Hindlimb muscle (tissue), 1 donor: ENCODE results near the gene GRAP. TPM values are rescaled to one million over a fixed set of nuclear protein-coding genes. Genes with fewer than 3 reads are reported as not detected.
"Not testable (repeated sequence)": the region's sequence is repeated elsewhere in the genome, so short reads cannot be mapped to it uniquely, and the experiment has no call there.

Experiments
- DNase-seq: peaks from one replicate; pipeline ENCODE4 v3.0.0-alpha.2; 2013
- polyA plus RNA-seq: library from polyadenylated mRNA; unstranded; fragments of 120-200 nt; gene quantifications from one replicate; pipeline ENCODE4 v1.2.1, GENCODE V29; 2013; ENCODE audit not compliant: insufficient read length

The GRAP gene
- polyA plus RNA-seq = 3.2 TPM

GRCh38 chr17:19046782-19047375 lies at the start of gene GRAP:
Gene GRAP, minus strand, starts transcription at chr17:19046957. Its CDS starts 31 bp downstream, at chr17:19046926.
- not testable (repeated sequence) for DNase-seq

GRCh38 chr17:19093684-19094438 lies 47.1 kb upstream of the GRAP start:
- DNase-seq = not testable (repeated sequence)

- DNase-seq = not testable (repeated sequence)
Measured at GRCh38 chr17:19092737-19093683, 46.3 kb upstream of the GRAP start.

- not testable (repeated sequence) for DNase-seq
Measured at GRCh38 chr17:19090058-19090772, 43.5 kb upstream of the GRAP start.

DNA sequence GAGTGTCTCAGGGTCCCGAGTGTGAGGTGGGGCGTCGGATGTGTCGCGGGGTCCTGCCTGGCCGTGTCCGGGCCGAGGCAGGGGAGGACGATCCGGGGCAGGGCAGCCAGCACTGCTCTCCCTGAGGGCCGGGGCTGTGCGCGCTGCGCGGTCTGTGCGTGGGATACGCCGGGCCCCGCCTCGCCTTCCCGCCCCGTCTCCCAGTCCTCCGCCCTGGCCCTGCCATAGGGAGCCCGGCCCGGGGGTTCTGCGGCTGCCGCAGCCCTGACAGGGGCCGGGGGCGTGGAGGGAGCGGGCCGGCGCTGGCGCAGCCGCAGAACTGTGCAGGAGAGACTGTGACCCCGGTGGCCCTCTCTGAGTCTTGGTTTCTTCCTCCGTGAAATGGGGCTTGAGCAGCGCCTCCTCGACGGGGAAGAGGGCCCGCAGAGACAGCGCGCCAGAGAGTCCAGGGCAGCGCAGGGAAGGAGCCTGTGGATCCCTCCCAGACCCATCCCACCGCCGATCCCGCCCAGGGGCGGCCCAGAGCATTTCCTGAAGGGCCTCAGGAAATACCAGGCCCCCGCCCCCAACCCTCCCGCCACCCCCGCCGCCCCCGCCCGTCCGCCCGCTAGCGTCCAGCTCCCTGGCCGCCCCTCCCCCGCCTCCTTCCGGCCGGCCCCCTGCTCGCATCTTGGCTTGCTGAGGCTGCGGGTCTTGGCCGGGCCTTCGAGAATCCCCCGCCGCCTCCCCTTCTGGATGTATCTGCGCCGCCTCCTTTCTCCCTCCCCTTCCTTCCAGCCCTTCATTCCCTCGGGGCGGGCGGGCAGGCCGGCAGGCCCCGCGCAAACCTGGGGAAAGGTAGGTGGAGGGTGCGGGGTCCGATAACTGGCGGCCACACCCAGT lies 42.3 kb upstream of the GRAP start:
- not testable (repeated sequence) for DNase-seq

GRCh38 chr17:19077386-19077785 lies 30.6 kb upstream of the GRAP start:
- not testable (repeated sequence) for DNase-seq

DNA sequence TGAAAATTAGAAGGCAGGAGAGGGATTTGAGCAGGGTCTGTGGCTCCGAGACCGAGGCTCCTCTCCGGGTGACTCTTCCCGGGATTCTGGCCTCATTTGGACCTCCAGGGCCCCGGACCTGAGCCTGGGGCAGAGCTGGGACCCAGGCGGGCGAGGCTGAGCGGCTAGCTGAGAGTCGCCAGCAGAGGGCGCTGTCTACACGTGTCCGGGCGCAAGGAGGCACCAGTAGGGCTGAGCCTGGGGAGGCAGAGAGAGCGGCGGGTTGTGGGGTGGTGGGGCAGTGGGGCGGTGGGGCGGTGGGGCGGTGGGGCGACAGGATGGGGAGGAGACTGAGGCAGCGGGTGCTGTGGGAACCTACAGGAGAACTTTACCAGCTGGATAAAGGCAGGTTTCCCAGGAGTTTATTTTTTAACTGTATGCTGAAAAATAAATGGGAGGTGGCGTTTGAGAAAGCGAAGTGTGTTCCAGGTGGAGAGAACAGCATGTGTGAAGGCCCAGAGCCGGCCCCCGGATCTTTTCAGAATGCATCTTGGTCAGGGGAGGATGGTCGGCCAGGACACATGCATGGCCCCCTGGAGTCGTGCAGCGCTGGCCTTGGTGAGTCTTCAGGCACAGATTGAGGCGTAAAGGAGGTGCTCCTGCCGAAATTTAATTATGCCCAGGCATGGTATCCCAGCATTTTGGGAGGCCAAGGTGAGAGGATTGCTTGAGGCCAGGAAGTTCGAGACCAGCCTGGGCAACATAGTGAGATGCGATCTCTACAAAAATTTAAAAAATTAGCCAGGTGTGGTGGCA lies 29.8 kb upstream of the GRAP start:
- not testable (repeated sequence) for DNase-seq

DNA sequence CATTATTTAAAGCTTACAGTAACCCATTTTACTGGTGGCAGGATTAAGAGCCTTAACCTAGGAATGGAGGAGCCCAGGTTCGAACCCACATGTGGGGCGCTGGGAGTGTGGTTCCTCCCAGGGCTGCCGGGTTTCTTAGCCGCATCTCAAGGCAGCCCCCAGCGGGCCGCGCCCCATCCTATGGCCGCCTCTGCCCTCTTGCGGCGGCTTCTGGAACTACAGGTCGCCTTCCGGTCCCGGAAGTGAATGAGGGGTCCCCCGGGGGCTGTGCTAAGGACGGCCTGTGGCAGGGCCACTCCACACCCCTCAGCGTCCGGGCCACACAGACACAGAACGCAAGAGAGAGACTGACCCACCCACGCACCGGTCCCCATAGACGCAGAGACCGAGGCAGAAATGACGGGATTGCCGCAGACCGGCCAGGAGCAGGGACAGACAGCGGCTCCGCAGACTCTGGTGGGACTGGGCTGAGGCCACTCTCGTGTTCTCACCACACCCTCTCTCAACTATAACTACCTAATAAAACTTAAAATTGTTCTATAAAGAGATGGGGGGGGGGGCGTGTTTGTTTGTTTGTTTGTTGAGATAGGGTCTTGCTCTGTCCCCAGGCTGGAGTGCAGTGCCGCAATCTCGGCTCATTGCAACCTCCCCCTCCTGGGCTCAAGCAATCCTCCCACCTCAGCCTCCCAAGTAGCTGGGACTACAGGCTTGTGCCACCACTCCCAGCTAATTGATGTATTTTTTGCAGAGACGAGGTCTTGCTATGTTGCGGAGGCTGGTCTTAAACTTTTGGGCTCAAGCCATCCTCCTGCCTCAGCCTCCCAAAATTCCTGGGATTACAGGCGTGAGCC lies 23.8 kb upstream of the GRAP start:
- not testable (repeated sequence) for DNase-seq

GRCh38 chr17:19064378-19064777 lies 17.6 kb upstream of the GRAP start:
- not testable (repeated sequence) for DNase-seq

DNA sequence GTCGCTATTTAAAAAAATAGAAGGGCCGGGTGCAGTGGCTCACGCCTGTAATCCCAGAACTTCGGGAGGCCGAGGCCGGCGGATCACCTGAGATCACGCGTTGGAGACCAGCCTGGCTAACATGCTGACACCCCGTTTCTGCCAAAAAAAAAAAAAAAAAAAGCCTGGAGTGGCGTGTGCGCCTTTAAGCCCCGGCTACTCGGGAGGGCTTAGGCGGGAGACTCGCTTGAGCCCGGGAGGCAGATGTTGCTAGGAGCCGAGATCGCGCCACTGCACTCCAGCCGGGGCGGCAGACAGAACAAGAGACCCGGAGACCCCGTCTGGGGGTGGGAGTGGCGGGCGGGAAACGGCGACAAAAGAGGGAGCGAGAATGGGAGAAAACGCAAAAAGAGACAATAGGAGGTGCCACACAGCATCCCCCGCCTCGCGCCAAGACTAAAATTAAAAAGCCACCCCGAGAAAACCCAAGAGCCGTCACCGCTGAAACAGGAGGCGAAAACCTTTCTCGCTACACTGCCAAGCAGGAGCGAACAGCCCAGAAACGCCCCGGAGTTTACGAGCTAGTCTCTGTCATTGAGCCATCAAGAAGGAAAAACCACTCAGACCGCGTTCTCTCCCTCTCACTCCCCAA lies 16.7 kb upstream of the GRAP start:
- DNase-seq = not testable (repeated sequence)

- not testable (repeated sequence) for DNase-seq
Measured at GRCh38 chr17:19062718-19063325, 16.1 kb upstream of the GRAP start.

DNA sequence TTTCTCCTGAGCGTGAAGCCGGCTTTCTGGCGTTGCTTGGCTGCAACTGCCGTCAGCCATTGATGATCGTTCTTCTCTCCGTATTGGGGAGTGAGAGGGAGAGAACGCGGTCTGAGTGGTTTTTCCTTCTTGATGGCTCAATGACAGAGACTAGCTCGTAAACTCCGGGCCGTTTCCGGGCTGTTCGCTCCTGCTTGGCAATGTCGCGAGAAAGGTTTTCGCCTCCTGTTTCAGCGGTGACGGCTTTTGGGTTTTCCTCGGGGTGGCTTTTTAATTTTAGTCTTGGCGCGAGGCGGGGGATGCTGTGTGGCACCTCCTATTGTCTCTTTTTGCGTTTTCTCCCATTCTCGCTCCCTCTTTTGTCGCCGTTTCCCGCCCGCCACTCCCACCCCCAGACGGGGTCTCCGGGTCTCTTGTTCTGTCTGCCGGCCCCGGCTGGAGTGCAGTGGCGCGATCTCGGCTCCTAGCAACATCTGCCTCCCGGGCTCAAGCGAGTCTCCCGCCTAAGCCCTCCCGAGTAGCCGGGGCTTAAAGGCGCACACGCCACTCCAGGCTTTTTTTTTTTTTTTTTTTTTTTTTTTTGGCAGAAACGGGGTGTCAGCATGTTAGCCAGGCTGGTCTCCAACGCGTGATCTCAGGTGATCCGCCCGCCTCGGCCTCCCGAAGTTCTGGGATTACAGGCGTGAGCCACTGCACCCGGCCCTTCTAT lies 15.4 kb upstream of the GRAP start:
- DNase-seq = not testable (repeated sequence)

DNA sequence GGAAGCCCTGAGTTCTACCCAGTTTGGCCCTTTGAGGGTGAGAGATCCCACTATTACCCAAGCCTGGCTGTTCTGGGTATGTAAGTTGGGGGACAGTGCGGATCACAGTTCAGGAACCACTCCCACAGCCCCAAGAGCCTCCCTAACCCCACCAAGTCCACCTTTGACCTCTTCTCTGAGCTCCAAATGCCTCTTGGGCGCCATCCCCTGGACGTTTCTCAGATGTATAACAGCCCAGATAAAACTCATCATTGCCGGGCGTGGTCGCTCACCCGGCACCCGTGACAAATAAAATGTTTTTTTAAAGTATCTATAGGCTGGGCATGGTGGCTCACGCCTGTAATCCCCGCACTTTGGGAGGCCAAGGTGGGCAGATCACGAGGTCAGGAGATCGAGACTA lies 8.7 kb upstream of the GRAP start:
- not testable (repeated sequence) for DNase-seq

- not testable (repeated sequence) for DNase-seq
Measured at GRCh38 chr17:19048826-19049225, 2.1 kb upstream of the GRAP start.

- not testable (repeated sequence) for DNase-seq
Measured at GRCh38 chr17:19047510-19047909, 753 bp upstream of the GRAP start.

DNA sequence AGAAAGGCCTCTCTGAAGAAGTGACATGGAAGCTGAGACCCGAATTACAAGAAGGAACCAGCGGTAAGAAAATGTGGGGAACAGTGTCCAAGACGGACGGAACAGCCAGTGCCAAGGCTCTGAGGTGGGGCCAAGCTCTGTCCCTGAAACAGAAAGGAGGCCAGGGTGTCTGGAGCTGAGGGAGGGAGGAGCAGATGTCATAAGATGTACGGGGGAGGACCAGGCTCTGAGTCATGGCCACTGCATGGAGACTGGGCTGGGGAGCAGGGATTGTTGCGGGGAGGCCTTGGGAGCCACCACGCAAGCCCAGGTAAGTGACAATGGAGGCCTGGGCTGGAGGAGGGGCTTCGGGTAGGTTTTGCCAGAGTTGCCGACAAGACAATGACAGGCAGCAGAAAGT lies 2.1 kb downstream of the GRAP start:
- DNase-seq = not testable (repeated sequence)

DNA sequence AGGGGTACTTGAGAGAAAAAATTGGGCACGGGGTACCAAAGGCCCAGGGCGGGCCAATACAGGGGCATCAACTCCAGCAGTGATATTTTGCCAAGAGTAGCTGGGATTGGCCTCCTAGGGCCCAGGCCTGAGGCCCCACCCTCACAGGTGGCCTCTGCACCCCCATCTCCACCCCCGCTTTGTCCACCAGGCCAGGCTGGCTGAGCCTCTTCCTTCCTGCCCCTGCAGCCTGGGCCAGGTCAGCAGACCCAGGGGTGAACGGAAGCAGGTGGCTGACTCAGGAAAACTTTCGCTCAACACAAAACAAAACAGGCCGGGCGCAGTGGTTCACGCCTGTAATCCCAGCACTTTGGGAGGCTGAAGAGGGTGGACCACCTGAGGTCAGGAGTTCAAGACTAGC lies 3.7 kb downstream of the GRAP start:
- not testable (repeated sequence) for DNase-seq

GRCh38 chr17:19042369-19042768 lies 4.4 kb downstream of the GRAP start:
- not testable (repeated sequence) for DNase-seq
